HG03039 (cell line): ENCODE data around the gene SRBD1.

Experiments used
- ATAC-seq: cut with Tn5 transposase; IDR thresholded peaks from one replicate; pipeline ENCODE4 v1.9.1; 2021; ENCODE audit warnings: mild to moderate bottlenecking, moderate library complexity; ENCODE audit not compliant: unreplicated experiment

The SRBD1 gene

GRCh38 chr2:45596761-45597160 lies 14.3 kb downstream of the SRBD1 start:
- no peak for ATAC-seq

GRCh38 chr2:45595721-45596435 lies 15.2 kb downstream of the SRBD1 start:
- no peak for ATAC-seq

GRCh38 chr2:45591073-45591472 lies 20.0 kb downstream of the SRBD1 start:
- ATAC-seq: no peak

- ATAC-seq: no peak
Observed at GRCh38 chr2:45588158-45588829, 22.8 kb downstream of the SRBD1 start.

- no peak for ATAC-seq
Observed at GRCh38 chr2:45586600-45586999, 24.5 kb downstream of the SRBD1 start.

- ATAC-seq: no peak
Observed at GRCh38 chr2:45585267-45585861, 25.7 kb downstream of the SRBD1 start.

- ATAC-seq: no peak
Observed at GRCh38 chr2:45583977-45584376, 27.1 kb downstream of the SRBD1 start.

- ATAC-seq: no peak
Observed at GRCh38 chr2:45582522-45582921, 28.5 kb downstream of the SRBD1 start.

- no peak for ATAC-seq
Observed at GRCh38 chr2:45578056-45578843, 32.8 kb downstream of the SRBD1 start.

GRCh38 chr2:45577441-45577840 lies 33.6 kb downstream of the SRBD1 start:
- ATAC-seq: no peak

GRCh38 chr2:45575881-45576280 lies 35.2 kb downstream of the SRBD1 start:
- no peak for ATAC-seq

- no peak for ATAC-seq
Observed at GRCh38 chr2:45572979-45573378, 38.1 kb downstream of the SRBD1 start.

GRCh38 chr2:45571940-45572339 lies 39.1 kb downstream of the SRBD1 start:
- ATAC-seq: no peak

GRCh38 chr2:45570671-45571334 lies 40.3 kb downstream of the SRBD1 start:
- no peak for ATAC-seq

- ATAC-seq: no peak
Observed at GRCh38 chr2:45568935-45569334, 42.1 kb downstream of the SRBD1 start.

- peak; percentile 83 for ATAC-seq
Observed at GRCh38 chr2:45567974-45568789, 42.9 kb downstream of the SRBD1 start.

GRCh38 chr2:45567288-45567963 lies 43.6 kb downstream of the SRBD1 start:
- ATAC-seq: no peak

GRCh38 chr2:45559436-45559835 lies 51.6 kb downstream of the SRBD1 start:
- no peak for ATAC-seq

GRCh38 chr2:45554742-45555140 lies 56.3 kb downstream of the SRBD1 start:
- no peak for ATAC-seq
